Stomach (tissue), 4 donors: ENCODE measurements around the gene PTPRM.

Experiments used
- CTCF ChIP-seq, 7 experiments: fragments of 450-650 bp in 4 of 7; fragments of 200-600 bp in 3 of 7; sonication (generic) in 3 of 7; IDR thresholded peaks; one replicate each; pipeline ENCODE4 v1.5.1; 2016 to 2019; ENCODE audit warnings: antibody characterized with exemption in 7 of 7, control low read depth in 2 of 7, mild to moderate bottlenecking in 1 of 7
- POLR2A ChIP-seq, 4 donors: fragments of 450-650 bp; IDR thresholded peaks; one replicate each; pipeline ENCODE4 v1.6.1; 2016; ENCODE audit warnings: antibody characterized with exemption in 4 of 4, control low read depth in 2 of 4, mild to moderate bottlenecking in 1 of 4, moderate library complexity in 1 of 4
- POLR2AphosphoS5 ChIP-seq, 3 donors: sonication (generic); formaldehyde crosslinking; IDR thresholded peaks; one replicate each; pipeline ENCODE4 v1.6.1; 2016; ENCODE audit warnings: antibody characterized with exemption in 3 of 3

- TF ChIP-seq CTCF (IDR thresholded peaks at IDR 0.05) (no peak), POLR2AphosphoS5 (IDR thresholded peaks at IDR 0.05) (no peak), POLR2A (IDR thresholded peaks at IDR 0.05) (no peak)
These were observed 413.0 kb downstream of the PTPRM start for GRCh38 chr18:7980136-7980535.
